Ramos (cell line): Measurements from ENCODE around the gene SH3BGRL2.
"Not testable (repeated sequence)": the region's sequence is repeated elsewhere in the genome, so short reads cannot be mapped to it uniquely, and the experiment has no call there.

Experiments used
- in situ Hi-C: fragments of 300-500 bp; cut with MboI; formaldehyde crosslinking; loops from one replicate; pipeline ENCODE4 v1.14.3; 2022; ENCODE audit warnings: low sequenced_read_pairs; ENCODE audit not compliant: unreplicated experiment

The SH3BGRL2 gene

GRCh38 chr6:79613912-79614311 lies 17.2 kb upstream of the SH3BGRL2 start:
- in situ Hi-C loops, result no loop called here

- in situ Hi-C loops, result no loop called here
These were observed 16.5 kb upstream of the SH3BGRL2 start for GRCh38 chr6:79614326-79615305.

GRCh38 chr6:79617518-79617941 lies 13.6 kb upstream of the SH3BGRL2 start:
- in situ Hi-C loops, result no loop called here

- in situ Hi-C loops, result not testable (repeated sequence)
These were observed 12.7 kb upstream of the SH3BGRL2 start for GRCh38 chr6:79618425-79618824.

- in situ Hi-C loops, result no loop called here
These were observed 9.6 kb upstream of the SH3BGRL2 start for GRCh38 chr6:79621579-79621978.

- in situ Hi-C loops, result no loop called here
These were observed 8.8 kb upstream of the SH3BGRL2 start for GRCh38 chr6:79622364-79622763.

GRCh38 chr6:79623106-79623505 lies 8.0 kb upstream of the SH3BGRL2 start:
- in situ Hi-C loops, result no loop called here

GRCh38 chr6:79625746-79626145 lies 5.4 kb upstream of the SH3BGRL2 start:
- in situ Hi-C loops, result no loop called here

GRCh38 chr6:79626811-79627210 lies 4.3 kb upstream of the SH3BGRL2 start:
- in situ Hi-C loops, result no loop called here

GRCh38 chr6:79627422-79627821 lies 3.7 kb upstream of the SH3BGRL2 start:
- in situ Hi-C loops, result no loop called here

- in situ Hi-C loops, result no loop called here
These were observed 2.5 kb upstream of the SH3BGRL2 start for GRCh38 chr6:79628466-79629288.

GRCh38 chr6:79630380-79630882 lies 698 bp upstream of the SH3BGRL2 start:
- in situ Hi-C loops, result no loop called here

GRCh38 chr6:79631693-79632172 lies 604 bp downstream of the SH3BGRL2 start:
- in situ Hi-C loops, result no loop called here

- in situ Hi-C loops, result no loop called here
These were observed 1.5 kb downstream of the SH3BGRL2 start for GRCh38 chr6:79632580-79632979.

- in situ Hi-C loops, result no loop called here
These were observed 3.5 kb downstream of the SH3BGRL2 start for GRCh38 chr6:79634491-79635231.

GRCh38 chr6:79635232-79635543 lies 4.1 kb downstream of the SH3BGRL2 start:
- in situ Hi-C loops, result no loop called here

GRCh38 chr6:79636673-79637072 lies 5.5 kb downstream of the SH3BGRL2 start:
- in situ Hi-C loops, result no loop called here

GRCh38 chr6:79640146-79641111 lies 9.3 kb downstream of the SH3BGRL2 start:
- in situ Hi-C loops, result no loop called here

GRCh38 chr6:79646006-79646405 lies 14.9 kb downstream of the SH3BGRL2 start:
- in situ Hi-C loops, result no loop called here
